HCT116 (cell line): Measurements from ENCODE around the gene GOLGA8B. TPM values are rescaled to one million over a fixed set of nuclear protein-coding genes. Genes with fewer than 3 reads are reported as not detected.

ENCODE experiments used
- ATAC-seq: fragments of 200-7000 bp; cut with Tn5 transposase; 2 replicates; pipeline ENCODE4 v1.9.1; 2020; ENCODE audit warnings: mild to moderate bottlenecking, moderate library complexity
- BruUV-seq: library from RNA; stranded (reverse); fragments of 400-500 nt; replicated peaks from 2 replicates; lab custom pipeline; 2021; lab: Mats Ljungman, UMichigan
- CTCF ChIA-PET: fragments of 300-600 bp; sonication (Branson Sonifier 250); formaldehyde crosslinking; loops from one replicate; lab custom pipeline; 2021; ENCODE audit warnings: antibody characterized with exemption; lab: Charles Lee
- POLR2A ChIA-PET: fragments of 300-600, 350-600 bp; sonication (Branson Sonifier 250); formaldehyde crosslinking; loops from one replicate; lab custom pipeline; 2021; ENCODE audit warnings: antibody characterized with exemption; lab: Charles Lee
- RAD21 ChIA-PET, 2 experiments: fragments of 300-600 bp; sonication (Branson Sonifier 250); formaldehyde crosslinking; loops; one replicate each; lab custom pipeline; 2023; ENCODE audit warnings: low total read pairs in 2 of 2; ENCODE audit not compliant: uncharacterized antibody in 2 of 2, unreplicated experiment in 2 of 2, low non-redundant PET in 1 of 2; lab: Charles Lee
- DNase-seq: peaks from one replicate; pipeline ENCODE4 v3.0.0-alpha.2; 2010; ENCODE audit warnings: low read depth, low spot score
- H2AFZ ChIP-seq: fragments of 200-600 bp; shearing (Covaris generic), sonication (generic); 2 replicates; pipeline ENCODE4 v1.6.1; 2017; ENCODE audit warnings: low read depth, mixed run types, mixed read lengths, antibody characterized with exemption, low read length; ENCODE audit not compliant: poor library complexity, severe bottlenecking
- H3K27ac ChIP-seq: 2 replicates; pipeline ENCODE4 v1.5.1; 2012; ENCODE audit warnings: low read depth, low read length
- H3K27me3 ChIP-seq: fragments of 200-600 bp; sonication (generic); 2 replicates; pipeline ENCODE4 v1.6.1; 2016; ENCODE audit warnings: mixed run types, low read length, mixed read lengths; ENCODE audit not compliant: insufficient read depth
- H3K36me3 ChIP-seq, 2 experiments: fragments of 200-500 bp in 1 of 2; fragments of 200-600 bp in 1 of 2; sonication (Bioruptor generic) in 1 of 2; sonication (generic) in 1 of 2; 2 replicates each; pipeline versions ENCODE4 v1.5.1 to v1.6.1; 2014 to 2016; ENCODE audit warnings: low read length in 2 of 2, inconsistent platforms in 1 of 2, mixed read lengths in 1 of 2, mixed run types in 1 of 2; ENCODE audit not compliant: insufficient read depth in 2 of 2, control insufficient read depth in 1 of 2
- H3K4me1 ChIP-seq, 2 experiments: fragments of 200-600 bp in 1 of 2; sonication (generic) in 1 of 2; 2 replicates each; pipeline versions ENCODE4 v1.5.1 to v1.6.1; 2012 to 2017; ENCODE audit warnings: low read length in 2 of 2, inconsistent platforms in 1 of 2, mild to moderate bottlenecking in 1 of 2, mixed read lengths in 1 of 2, mixed run types in 1 of 2, moderate library complexity in 1 of 2; ENCODE audit not compliant: insufficient read depth in 2 of 2, control insufficient read depth in 1 of 2
- H3K4me2 ChIP-seq: fragments of 200-600 bp; sonication (generic); 2 replicates; pipeline ENCODE4 v1.6.1; 2017; ENCODE audit warnings: mixed run types, low read length, mixed read lengths
- H3K4me3 ChIP-seq, 2 experiments: fragments of 200-600 bp in 1 of 2; sonication (generic) in 1 of 2; replicated peaks in 1 of 2; 2 replicates each; pipeline ENCODE4 v1.5.1; 2011 to 2016; ENCODE audit warnings: low read length in 2 of 2, control low read depth in 1 of 2, low read depth in 1 of 2, mild to moderate bottlenecking in 1 of 2, mixed read lengths in 1 of 2, mixed run types in 1 of 2
- H3K79me2 ChIP-seq: fragments of 200-600 bp; sonication (generic); 2 replicates; pipeline ENCODE4 v1.6.1; 2017; ENCODE audit warnings: mild to moderate bottlenecking, mixed run types, low read length, moderate library complexity, mixed read lengths; ENCODE audit not compliant: insufficient read depth
- H3K9ac ChIP-seq: fragments of 200-600 bp; sonication (generic); 2 replicates; pipeline ENCODE4 v1.6.1; 2016; ENCODE audit warnings: low read length, mixed read lengths
- H3K9me2 ChIP-seq: fragments of 200-600 bp; sonication (generic), shearing (Covaris generic); 2 replicates; pipeline ENCODE4 v1.6.1; 2017; ENCODE audit warnings: mixed run types, mild to moderate bottlenecking, moderate library complexity; ENCODE audit not compliant: insufficient read depth
- H3K9me3 ChIP-seq, 2 experiments: fragments of 200-500 bp in 1 of 2; fragments of 200-600 bp in 1 of 2; sonication (Bioruptor generic) in 1 of 2; sonication (generic) in 1 of 2; 2 replicates each; pipeline ENCODE4 v1.6.1; 2014 to 2017; ENCODE audit warnings: low read length in 2 of 2, mixed read lengths in 2 of 2, inconsistent platforms in 1 of 2, low read depth in 1 of 2, mild to moderate bottlenecking in 1 of 2, mixed run types in 1 of 2, moderate library complexity in 1 of 2; ENCODE audit not compliant: control insufficient read depth in 1 of 2, insufficient read depth in 1 of 2
- H4K20me1 ChIP-seq: fragments of 200-600 bp; sonication (generic), shearing (Covaris generic); 2 replicates; pipeline ENCODE4 v1.6.1; 2017; ENCODE audit warnings: mixed run types, mild to moderate bottlenecking, moderate library complexity; ENCODE audit not compliant: insufficient read depth
- ELF1 ChIP-seq: IDR thresholded peaks from 2 replicates; pipeline ENCODE4 v1.6.1; 2012; ENCODE audit warnings: low read depth, borderline replicate concordance
- EZH2 ChIP-seq: fragments of 200-600 bp; sonication (generic); IDR thresholded peaks from 2 replicates; pipeline ENCODE4 v1.6.1; 2017; ENCODE audit warnings: antibody characterized with exemption, mixed run types
- JUND ChIP-seq: IDR thresholded peaks from 2 replicates; pipeline ENCODE4 v1.6.1; 2012
- POLR2A ChIP-seq: IDR thresholded peaks from 2 replicates; pipeline ENCODE4 v1.7.0; 2011; ENCODE audit warnings: borderline replicate concordance; ENCODE audit not compliant: insufficient read depth, insufficient read length; ENCODE audit errors: extremely low read depth
- RAD21 ChIP-seq: IDR thresholded peaks from 2 replicates; pipeline ENCODE4 v1.6.1; 2012; ENCODE audit warnings: low read depth, mild to moderate bottlenecking
- SRF ChIP-seq: IDR thresholded peaks from 2 replicates; pipeline ENCODE4 v1.6.1; 2012; ENCODE audit warnings: low read depth
- ZNF274 ChIP-seq: fragments of 200-500 bp; sonication (Bioruptor generic); IDR thresholded peaks from 2 replicates; pipeline ENCODE4 v1.6.1; 2014; ENCODE audit warnings: mild to moderate bottlenecking, low read depth, low read length, inconsistent platforms
- intact Hi-C: fragments of 100-400 bp; cut with micrococcal nuclease; formaldehyde crosslinking; loops from 2 replicates; pipeline ENCODE4 v1.10.0; 2022
- total RNA-seq: library from RNA; stranded (reverse); gene quantifications from one replicate; pipeline ENCODE4 v1.2.1, GENCODE V29; 2021; ENCODE audit not compliant: unreplicated experiment
- TF ChIP-seq, protein P1 (sequence below), 3 experiments: fragments of 200-600 bp in 1 of 3; sonication (generic) in 1 of 3; IDR thresholded peaks in 2 of 3; conservative IDR thresholded peaks in 1 of 3; 2 replicates each; pipeline ENCODE4 v1.5.1; 2012 to 2017; ENCODE audit warnings: low read depth in 2 of 3, low read length in 2 of 3, antibody characterized with exemption in 1 of 3, borderline replicate concordance in 1 of 3, control low read depth in 1 of 3, mild to moderate bottlenecking in 1 of 3, mixed read lengths in 1 of 3, mixed run types in 1 of 3, moderate library complexity in 1 of 3; ENCODE audit not compliant: insufficient read depth in 1 of 3
- TF ChIP-seq, protein P2 (sequence below): IDR thresholded peaks from 2 replicates; pipeline ENCODE4 v1.6.1; 2011; ENCODE audit warnings: mild to moderate bottlenecking, low read length, moderate library complexity; ENCODE audit not compliant: insufficient replicate concordance; ENCODE audit errors: extremely low read depth

GOLGA8B gene
- total RNA-seq, 1 experiment from 2014 or later, result 69.9 TPM

DNA sequence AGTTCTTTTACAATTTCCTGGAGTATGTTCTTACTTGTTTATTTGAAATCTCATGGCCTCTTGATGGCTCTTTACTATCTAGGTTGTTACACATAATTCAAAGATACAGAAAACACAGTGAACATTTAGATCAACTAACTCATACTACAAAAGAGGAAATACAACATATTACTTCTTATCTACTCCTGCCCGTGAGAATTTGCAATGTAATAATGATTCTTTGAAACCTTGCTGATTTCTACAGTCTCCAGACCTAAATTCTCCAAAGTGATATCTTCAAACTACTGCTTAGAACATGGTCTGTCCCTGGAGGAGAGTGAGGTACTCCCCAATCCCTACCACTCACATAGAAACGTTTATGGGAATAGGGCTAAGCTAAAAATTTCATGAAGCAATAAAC lies 29.9 kb upstream of the GOLGA8B start:
- Histone ChIP-seq H4K20me1 (no peaks in the 10 kb centered on the region), H3K79me2 (no peaks in the 10 kb centered on the region), H3K4me2 (no peak overlapping the region), H3K9me2 (no peaks in the 10 kb centered on the region), H3K4me1 (0 out of 4 replicates have a peak, but pooled peaks cover 0 to 3% of the 10 kb centered on the region in 2 experiments), H3K9ac (no peak overlapping the region), H3K36me3 (no peaks in the 10 kb centered on the region), H3K27me3 (peaks cover 86% of the 10 kb centered on the region), H3K9me3 (no peaks in the 10 kb centered on the region), H3K27ac (no peak overlapping the region), H3K4me3 (no peak overlapping the region), H2AFZ (no peak overlapping the region)
- POLR2A ChIA-PET, result no interaction called here
- no peak for DNase-seq
- CTCF ChIA-PET, result interaction anchor here (1.2 kb wide), 1 partner anchor 8 kb away, joined by 7 read pairs; no protein-coding TSS in a partner anchor
- BruUV-seq, result no TSS peak
- TF ChIP-seq POLR2A, result no peak
- no peak for TF ChIP-seq SRF
- no peak for TF ChIP-seq RAD21
- no peak for TF ChIP-seq ELF1
- TF ChIP-seq, protein P1, sequence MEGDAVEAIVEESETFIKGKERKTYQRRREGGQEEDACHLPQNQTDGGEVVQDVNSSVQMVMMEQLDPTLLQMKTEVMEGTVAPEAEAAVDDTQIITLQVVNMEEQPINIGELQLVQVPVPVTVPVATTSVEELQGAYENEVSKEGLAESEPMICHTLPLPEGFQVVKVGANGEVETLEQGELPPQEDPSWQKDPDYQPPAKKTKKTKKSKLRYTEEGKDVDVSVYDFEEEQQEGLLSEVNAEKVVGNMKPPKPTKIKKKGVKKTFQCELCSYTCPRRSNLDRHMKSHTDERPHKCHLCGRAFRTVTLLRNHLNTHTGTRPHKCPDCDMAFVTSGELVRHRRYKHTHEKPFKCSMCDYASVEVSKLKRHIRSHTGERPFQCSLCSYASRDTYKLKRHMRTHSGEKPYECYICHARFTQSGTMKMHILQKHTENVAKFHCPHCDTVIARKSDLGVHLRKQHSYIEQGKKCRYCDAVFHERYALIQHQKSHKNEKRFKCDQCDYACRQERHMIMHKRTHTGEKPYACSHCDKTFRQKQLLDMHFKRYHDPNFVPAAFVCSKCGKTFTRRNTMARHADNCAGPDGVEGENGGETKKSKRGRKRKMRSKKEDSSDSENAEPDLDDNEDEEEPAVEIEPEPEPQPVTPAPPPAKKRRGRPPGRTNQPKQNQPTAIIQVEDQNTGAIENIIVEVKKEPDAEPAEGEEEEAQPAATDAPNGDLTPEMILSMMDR (IDR thresholded peaks at IDR 0.05 in 2 of 3, conservative IDR thresholded peaks at IDR 0.05 in 1 of 3; ENCODE audit: borderline replicate concordance in 1 of 3, insufficient read depth in 1 of 3, low read depth in 2 of 3, low read length in 2 of 3), result no peak
- no peak for TF ChIP-seq ZNF274
- no peak for TF ChIP-seq EZH2
- TF ChIP-seq, protein P2, sequence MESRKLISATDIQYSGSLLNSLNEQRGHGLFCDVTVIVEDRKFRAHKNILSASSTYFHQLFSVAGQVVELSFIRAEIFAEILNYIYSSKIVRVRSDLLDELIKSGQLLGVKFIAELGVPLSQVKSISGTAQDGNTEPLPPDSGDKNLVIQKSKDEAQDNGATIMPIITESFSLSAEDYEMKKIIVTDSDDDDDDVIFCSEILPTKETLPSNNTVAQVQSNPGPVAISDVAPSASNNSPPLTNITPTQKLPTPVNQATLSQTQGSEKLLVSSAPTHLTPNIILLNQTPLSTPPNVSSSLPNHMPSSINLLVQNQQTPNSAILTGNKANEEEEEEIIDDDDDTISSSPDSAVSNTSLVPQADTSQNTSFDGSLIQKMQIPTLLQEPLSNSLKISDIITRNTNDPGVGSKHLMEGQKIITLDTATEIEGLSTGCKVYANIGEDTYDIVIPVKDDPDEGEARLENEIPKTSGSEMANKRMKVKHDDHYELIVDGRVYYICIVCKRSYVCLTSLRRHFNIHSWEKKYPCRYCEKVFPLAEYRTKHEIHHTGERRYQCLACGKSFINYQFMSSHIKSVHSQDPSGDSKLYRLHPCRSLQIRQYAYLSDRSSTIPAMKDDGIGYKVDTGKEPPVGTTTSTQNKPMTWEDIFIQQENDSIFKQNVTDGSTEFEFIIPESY, result no peak
- TF ChIP-seq JUND, result no peak
- no peak for ATAC-seq
- intact Hi-C loops, result no loop called here
- RAD21 ChIA-PET, result no interaction called here
